ENCODE results near the gene CD151. TPM values are rescaled to one million over a fixed set of nuclear protein-coding genes. Genes with fewer than 3 reads are reported as not detected.

CD151 gene
- total RNA-seq, 1 experiment from 2014 or later: 115 TPM

- TF ChIP-seq NFYB (CRISPR knock-in tag; conservative IDR thresholded peaks at IDR 0.05; ENCODE audit: low read depth) (no peak), CREB1 (CRISPR knock-in tag; IDR thresholded peaks at IDR 0.05) (no peak), ATF6 (CRISPR knock-in tag; IDR thresholded peaks at IDR 0.05) (no peak), STAT6 (CRISPR knock-in tag; conservative IDR thresholded peaks at IDR 0.05; ENCODE audit: low read depth) (no peak), OVOL2 (CRISPR knock-in tag; IDR thresholded peaks at IDR 0.05; ENCODE audit: borderline replicate concordance) (no peak), CREM (CRISPR knock-in tag; IDR thresholded peaks at IDR 0.05) (no peak), ETV6 (CRISPR knock-in tag; IDR thresholded peaks at IDR 0.05) (no peak)
Observed at GRCh38 chr11:800473-800872, 32.3 kb upstream of the CD151 start (continued).

- DNase-seq (ENCODE audit: low spot score): no peak
- Mint-ChIP-seq H3K36me3 (no peaks in the 10 kb centered on the region), H3K27me3 (ENCODE audit: low read depth) (no peaks in the 10 kb centered on the region), H3K27ac (no peak overlapping the region), H3K4me1 (peaks cover 17% of the 10 kb centered on the region), H3K9me3 (no peaks in the 10 kb centered on the region), H3K4me3 (no peak overlapping the region)
- TF ChIP-seq ZNF317 (CRISPR knock-in tag; IDR thresholded peaks at IDR 0.05; ENCODE audit: borderline replicate concordance, low read depth): no peak
- TF ChIP-seq ZNF532 (CRISPR knock-in tag; IDR thresholded peaks at IDR 0.05; ENCODE audit: borderline replicate concordance): no peak
- no peak for TF ChIP-seq IRF1 (CRISPR knock-in tag; IDR thresholded peaks at IDR 0.05)
- ChIA-PET POLR2A (no interaction called here), CTCF (interaction anchor here (1.1 kb wide), 1 partner anchor 40 kb away, joined by 3 read pairs; no protein-coding TSS in a partner anchor)
- ATAC-seq: no peak
Observed at GRCh38 chr11:801097-801780, 31.5 kb upstream of the CD151 start.

GRCh38 chr11:802018-802617 is 30.6 kb upstream of the CD151 start:
- no peak for DNase-seq (ENCODE audit: low spot score)
- POLR2A ChIA-PET: no interaction called here
- 0 out of 2 replicates have a peak, but pooled peaks cover 11% of the 10 kb centered on the region for H3K4me1 Mint-ChIP-seq
- no peaks in the 10 kb centered on the region for H3K36me3 Mint-ChIP-seq
- CTCF ChIA-PET: interaction anchor here (0.7 to 1.1 kb wide), 2 partner anchors 37 to 39 kb away, joined by 3 read pairs; no protein-coding TSS in a partner anchor
- H3K4me3 Mint-ChIP-seq: no peak overlapping the region
- no peaks in the 10 kb centered on the region for H3K27me3 Mint-ChIP-seq (ENCODE audit: low read depth)
- H3K27ac Mint-ChIP-seq: no peak overlapping the region
- no peaks in the 10 kb centered on the region for H3K9me3 Mint-ChIP-seq
- ATAC-seq: no peak
- no peak for TF ChIP-seq ZNF512 (CRISPR knock-in tag; IDR thresholded peaks at IDR 0.05; ENCODE audit: borderline replicate concordance)
- no peak for TF ChIP-seq ELF4 (CRISPR knock-in tag; IDR thresholded peaks at IDR 0.05; ENCODE audit: low read depth)
- no peak for TF ChIP-seq ZNF263 (CRISPR knock-in tag; IDR thresholded peaks at IDR 0.05; ENCODE audit: low read depth)
- TF ChIP-seq E2F1 (CRISPR knock-in tag; IDR thresholded peaks at IDR 0.05): no peak
- no peak for TF ChIP-seq SMAD3 (CRISPR knock-in tag; IDR thresholded peaks at IDR 0.05; ENCODE audit: borderline replicate concordance)
- TF ChIP-seq KAT7 (CRISPR knock-in tag; IDR thresholded peaks at IDR 0.05; ENCODE audit: borderline replicate concordance): no peak
- no peak for TF ChIP-seq NFE2L1 (CRISPR knock-in tag; IDR thresholded peaks at IDR 0.05)

All from WTC11 (cell line).